Measurements from ENCODE around the gene MT1M. TPM values are rescaled to one million over a fixed set of nuclear protein-coding genes. Genes with fewer than 3 reads are reported as not detected.

The MT1M gene
- total RNA-seq, 2 donors from 2014 or later, result 0.36 TPM; not detected in 1

Other genes starting within 250 kb of the MT1M start
- gene AMFR, start 207.1 kb upstream of the MT1M start, total RNA-seq, result 10 to 100 TPM; 46.5 to 86.2 TPM
- 100 to 1,000 TPM; 170 to 176 TPM for gene NUDT21, start 181.3 kb upstream of the MT1M start, total RNA-seq
- 10 to 100 TPM; 50.1 to 72.1 TPM for gene OGFOD1, start 181.1 kb upstream of the MT1M start, total RNA-seq
- 10 to 100 TPM in 1 of 2 donors, 1 to 10 TPM in 1; 6.6 to 10.6 TPM for gene BBS2, start 112.6 kb upstream of the MT1M start, total RNA-seq
- gene MT4, start 67.6 kb upstream of the MT1M start, total RNA-seq, result not detected
- gene MT3, start 43.1 kb upstream of the MT1M start, total RNA-seq, result 1 to 10 TPM in 1 of 2 donors, under 1 TPM in 1; 0.70 to 4.2 TPM
- gene MT2A, start 24.1 kb upstream of the MT1M start, total RNA-seq, result 1,000 to 10,000 TPM in 1 of 2 donors, 100 to 1,000 TPM in 1; 549 to 1,013 TPM
- 100 to 1,000 TPM in 1 of 2 donors, 10 to 100 TPM in 1; 58.5 to 148 TPM for gene MT1E, start 6.9 kb upstream of the MT1M start, total RNA-seq
- 10 to 100 TPM in 1 of 2 donors, 1 to 10 TPM in 1; 6.3 to 22.4 TPM for gene MT1A, start 6.0 kb downstream of the MT1M start, total RNA-seq
- gene MT1B, start 19.2 kb downstream of the MT1M start, total RNA-seq, result not detected
- 10 to 100 TPM; 11.1 to 19.9 TPM for gene MT1F, start 25.3 kb downstream of the MT1M start, total RNA-seq
- gene MT1G, start 35.4 kb downstream of the MT1M start, total RNA-seq, result 1 to 10 TPM; 3.3 to 7.5 TPM
- gene MT1H, start 37.2 kb downstream of the MT1M start, total RNA-seq, result not detected
- gene MT1X, start 49.8 kb downstream of the MT1M start, total RNA-seq, result 10 to 100 TPM; 60.6 to 66.3 TPM
- gene NUP93, start 97.5 kb downstream of the MT1M start, total RNA-seq, result 100 to 1,000 TPM; 111 to 171 TPM
- gene SLC12A3, start 232.5 kb downstream of the MT1M start, total RNA-seq, result not detected